ENCODE data around the gene SLC5A11. TPM values are rescaled to one million over a fixed set of nuclear protein-coding genes. Genes with fewer than 3 reads are reported as not detected.

Gene SLC5A11
- total RNA-seq, 1 experiment from 2014 or later = not detected

DNA sequence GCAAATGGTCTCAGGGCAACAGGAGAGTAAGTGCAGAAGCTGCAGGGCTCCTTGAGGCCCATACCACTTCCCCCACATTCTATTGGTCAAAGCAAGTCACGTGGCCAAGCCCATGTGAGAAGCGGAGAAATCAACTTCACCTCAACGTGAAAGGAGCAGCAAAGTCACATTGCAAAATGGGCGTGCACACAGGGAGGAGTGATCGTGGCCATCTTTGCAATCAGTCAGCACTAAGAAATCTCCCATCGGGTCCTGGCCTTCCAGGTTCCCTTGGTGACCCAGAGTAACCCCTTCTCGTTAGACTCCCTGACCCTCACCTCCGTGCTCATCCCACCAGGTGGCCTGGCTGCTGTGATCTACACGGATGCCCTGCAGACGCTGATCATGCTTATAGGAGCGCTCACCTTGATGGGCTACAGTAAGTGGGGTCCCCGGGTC is 38.0 kb downstream of the SLC5A11 start:
- no peak for DNase-seq (ENCODE audit: low spot score)
- Mint-ChIP-seq H3K27ac (no peak overlapping the region), H3K9me3 (peaks cover 9% of the 10 kb centered on the region), H3K4me1 (peaks cover 3% of the 10 kb centered on the region; the same call in 1 of the 2 replicates), H3K27me3 (ENCODE audit: low read depth) (no peaks in the 10 kb centered on the region; the same call in 1 of the 2 replicates), H3K4me3 (no peak overlapping the region), H3K36me3 (no peaks in the 10 kb centered on the region)
- POLR2A ChIA-PET = no interaction called here
- peak; percentile 60 for ATAC-seq
- CTCF ChIA-PET = interaction anchor here (0.5 to 1.9 kb wide), 3 partner anchors 49 to 115 kb away, joined by 4 to 5 read pairs (median 5); no protein-coding TSS in a partner anchor
- TF ChIP-seq, protein P1, sequence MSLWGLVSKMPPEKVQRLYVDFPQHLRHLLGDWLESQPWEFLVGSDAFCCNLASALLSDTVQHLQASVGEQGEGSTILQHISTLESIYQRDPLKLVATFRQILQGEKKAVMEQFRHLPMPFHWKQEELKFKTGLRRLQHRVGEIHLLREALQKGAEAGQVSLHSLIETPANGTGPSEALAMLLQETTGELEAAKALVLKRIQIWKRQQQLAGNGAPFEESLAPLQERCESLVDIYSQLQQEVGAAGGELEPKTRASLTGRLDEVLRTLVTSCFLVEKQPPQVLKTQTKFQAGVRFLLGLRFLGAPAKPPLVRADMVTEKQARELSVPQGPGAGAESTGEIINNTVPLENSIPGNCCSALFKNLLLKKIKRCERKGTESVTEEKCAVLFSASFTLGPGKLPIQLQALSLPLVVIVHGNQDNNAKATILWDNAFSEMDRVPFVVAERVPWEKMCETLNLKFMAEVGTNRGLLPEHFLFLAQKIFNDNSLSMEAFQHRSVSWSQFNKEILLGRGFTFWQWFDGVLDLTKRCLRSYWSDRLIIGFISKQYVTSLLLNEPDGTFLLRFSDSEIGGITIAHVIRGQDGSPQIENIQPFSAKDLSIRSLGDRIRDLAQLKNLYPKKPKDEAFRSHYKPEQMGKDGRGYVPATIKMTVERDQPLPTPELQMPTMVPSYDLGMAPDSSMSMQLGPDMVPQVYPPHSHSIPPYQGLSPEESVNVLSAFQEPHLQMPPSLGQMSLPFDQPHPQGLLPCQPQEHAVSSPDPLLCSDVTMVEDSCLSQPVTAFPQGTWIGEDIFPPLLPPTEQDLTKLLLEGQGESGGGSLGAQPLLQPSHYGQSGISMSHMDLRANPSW (CRISPR knock-in tag; conservative IDR thresholded peaks at IDR 0.05; ENCODE audit: low read depth) = no peak
- TF ChIP-seq ZNF232 (CRISPR knock-in tag; IDR thresholded peaks at IDR 0.05) (no peak), ETV6 (CRISPR knock-in tag; IDR thresholded peaks at IDR 0.05) (no peak), NFYB (CRISPR knock-in tag; conservative IDR thresholded peaks at IDR 0.05; ENCODE audit: low read depth) (peak; percentile 56), TEAD4 (CRISPR knock-in tag; IDR thresholded peaks at IDR 0.05) (no peak), TP53 (CRISPR knock-in tag; IDR thresholded peaks at IDR 0.05) (no peak)
- TF ChIP-seq, protein P2, sequence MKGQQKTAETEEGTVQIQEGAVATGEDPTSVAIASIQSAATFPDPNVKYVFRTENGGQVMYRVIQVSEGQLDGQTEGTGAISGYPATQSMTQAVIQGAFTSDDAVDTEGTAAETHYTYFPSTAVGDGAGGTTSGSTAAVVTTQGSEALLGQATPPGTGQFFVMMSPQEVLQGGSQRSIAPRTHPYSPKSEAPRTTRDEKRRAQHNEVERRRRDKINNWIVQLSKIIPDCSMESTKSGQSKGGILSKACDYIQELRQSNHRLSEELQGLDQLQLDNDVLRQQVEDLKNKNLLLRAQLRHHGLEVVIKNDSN (CRISPR knock-in tag; IDR thresholded peaks at IDR 0.05) = peak; percentile 81
- TF ChIP-seq, protein P3, sequence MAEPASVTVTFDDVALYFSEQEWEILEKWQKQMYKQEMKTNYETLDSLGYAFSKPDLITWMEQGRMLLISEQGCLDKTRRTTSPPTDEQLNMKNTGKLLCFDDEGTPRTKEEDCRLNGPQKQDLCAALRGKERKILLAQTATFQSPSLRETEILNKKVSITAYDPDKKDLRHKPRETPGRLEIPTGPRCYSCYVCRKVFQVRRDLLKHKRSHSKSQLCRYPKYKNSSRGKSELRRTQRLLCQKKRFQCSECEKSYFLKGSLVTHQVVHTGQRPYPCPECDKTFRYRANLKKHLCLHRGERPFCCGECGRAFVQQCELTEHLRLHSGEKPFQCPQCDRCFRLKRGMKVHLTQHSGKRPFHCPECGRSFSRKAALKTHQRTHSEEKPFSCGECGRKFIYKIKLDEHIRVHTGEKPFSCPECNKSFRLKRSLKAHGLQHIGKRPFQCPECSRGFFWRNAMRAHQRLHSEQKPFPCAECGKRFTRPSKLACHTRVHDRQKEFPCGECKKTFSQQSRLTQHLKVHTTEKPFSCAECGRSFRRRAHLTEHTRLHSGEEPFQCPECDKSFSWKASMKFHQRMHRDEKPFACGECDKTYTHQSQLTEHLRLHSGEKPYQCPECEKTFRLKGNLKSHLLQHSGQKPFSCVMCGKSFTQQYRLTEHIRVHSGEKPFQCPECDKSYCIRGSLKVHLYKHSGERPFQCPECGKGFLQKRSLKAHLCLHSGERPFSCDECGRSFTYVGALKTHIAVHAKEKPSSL (CRISPR knock-in tag; conservative IDR thresholded peaks at IDR 0.05) = no peak
- TF ChIP-seq, protein P4, sequence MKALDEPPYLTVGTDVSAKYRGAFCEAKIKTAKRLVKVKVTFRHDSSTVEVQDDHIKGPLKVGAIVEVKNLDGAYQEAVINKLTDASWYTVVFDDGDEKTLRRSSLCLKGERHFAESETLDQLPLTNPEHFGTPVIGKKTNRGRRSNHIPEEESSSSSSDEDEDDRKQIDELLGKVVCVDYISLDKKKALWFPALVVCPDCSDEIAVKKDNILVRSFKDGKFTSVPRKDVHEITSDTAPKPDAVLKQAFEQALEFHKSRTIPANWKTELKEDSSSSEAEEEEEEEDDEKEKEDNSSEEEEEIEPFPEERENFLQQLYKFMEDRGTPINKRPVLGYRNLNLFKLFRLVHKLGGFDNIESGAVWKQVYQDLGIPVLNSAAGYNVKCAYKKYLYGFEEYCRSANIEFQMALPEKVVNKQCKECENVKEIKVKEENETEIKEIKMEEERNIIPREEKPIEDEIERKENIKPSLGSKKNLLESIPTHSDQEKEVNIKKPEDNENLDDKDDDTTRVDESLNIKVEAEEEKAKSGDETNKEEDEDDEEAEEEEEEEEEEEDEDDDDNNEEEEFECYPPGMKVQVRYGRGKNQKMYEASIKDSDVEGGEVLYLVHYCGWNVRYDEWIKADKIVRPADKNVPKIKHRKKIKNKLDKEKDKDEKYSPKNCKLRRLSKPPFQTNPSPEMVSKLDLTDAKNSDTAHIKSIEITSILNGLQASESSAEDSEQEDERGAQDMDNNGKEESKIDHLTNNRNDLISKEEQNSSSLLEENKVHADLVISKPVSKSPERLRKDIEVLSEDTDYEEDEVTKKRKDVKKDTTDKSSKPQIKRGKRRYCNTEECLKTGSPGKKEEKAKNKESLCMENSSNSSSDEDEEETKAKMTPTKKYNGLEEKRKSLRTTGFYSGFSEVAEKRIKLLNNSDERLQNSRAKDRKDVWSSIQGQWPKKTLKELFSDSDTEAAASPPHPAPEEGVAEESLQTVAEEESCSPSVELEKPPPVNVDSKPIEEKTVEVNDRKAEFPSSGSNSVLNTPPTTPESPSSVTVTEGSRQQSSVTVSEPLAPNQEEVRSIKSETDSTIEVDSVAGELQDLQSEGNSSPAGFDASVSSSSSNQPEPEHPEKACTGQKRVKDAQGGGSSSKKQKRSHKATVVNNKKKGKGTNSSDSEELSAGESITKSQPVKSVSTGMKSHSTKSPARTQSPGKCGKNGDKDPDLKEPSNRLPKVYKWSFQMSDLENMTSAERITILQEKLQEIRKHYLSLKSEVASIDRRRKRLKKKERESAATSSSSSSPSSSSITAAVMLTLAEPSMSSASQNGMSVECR (CRISPR knock-in tag; IDR thresholded peaks at IDR 0.05; ENCODE audit: borderline replicate concordance) = no peak
- TF ChIP-seq, protein P5, sequence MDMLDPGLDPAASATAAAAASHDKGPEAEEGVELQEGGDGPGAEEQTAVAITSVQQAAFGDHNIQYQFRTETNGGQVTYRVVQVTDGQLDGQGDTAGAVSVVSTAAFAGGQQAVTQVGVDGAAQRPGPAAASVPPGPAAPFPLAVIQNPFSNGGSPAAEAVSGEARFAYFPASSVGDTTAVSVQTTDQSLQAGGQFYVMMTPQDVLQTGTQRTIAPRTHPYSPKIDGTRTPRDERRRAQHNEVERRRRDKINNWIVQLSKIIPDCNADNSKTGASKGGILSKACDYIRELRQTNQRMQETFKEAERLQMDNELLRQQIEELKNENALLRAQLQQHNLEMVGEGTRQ (CRISPR knock-in tag; IDR thresholded peaks at IDR 0.05) = peak; percentile 85

DNA sequence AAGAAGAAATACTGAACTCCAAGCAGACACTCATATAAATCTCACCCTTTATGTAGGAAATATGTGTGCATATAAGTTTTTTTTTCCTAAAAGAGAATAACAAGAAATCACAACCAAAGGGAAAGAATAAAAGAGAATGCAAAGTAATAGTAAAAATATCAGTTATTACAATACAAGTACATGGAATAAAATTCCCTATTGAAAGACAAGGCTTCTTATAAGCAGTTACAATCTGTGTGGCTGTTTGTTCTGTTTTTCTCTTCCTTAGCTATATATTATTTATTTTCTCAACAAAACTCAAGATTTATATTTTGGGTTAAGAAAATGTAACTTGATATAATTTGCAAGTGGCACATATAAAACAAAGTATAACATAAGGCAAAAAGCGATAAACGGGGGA is 41.7 kb downstream of the SLC5A11 start:
- POLR2A ChIA-PET = no interaction called here
- DNase-seq (ENCODE audit: low spot score) = no peak
- ATAC-seq = no peak
- H3K4me3 Mint-ChIP-seq = no peak overlapping the region
- no peaks in the 10 kb centered on the region; the same call in 1 of the 2 replicates for H3K27me3 Mint-ChIP-seq (ENCODE audit: low read depth)
- H3K9me3 Mint-ChIP-seq = no peaks in the 10 kb centered on the region
- CTCF ChIA-PET = no interaction called here
- peaks cover 3% of the 10 kb centered on the region; the same call in 1 of the 2 replicates for H3K4me1 Mint-ChIP-seq
- H3K27ac Mint-ChIP-seq = no peak overlapping the region
- H3K36me3 Mint-ChIP-seq = no peaks in the 10 kb centered on the region
- no peak for TF ChIP-seq JAZF1 (CRISPR knock-in tag; IDR thresholded peaks at IDR 0.05)
- no peak for TF ChIP-seq NFE2L1 (CRISPR knock-in tag; IDR thresholded peaks at IDR 0.05)
- TF ChIP-seq, protein P6, sequence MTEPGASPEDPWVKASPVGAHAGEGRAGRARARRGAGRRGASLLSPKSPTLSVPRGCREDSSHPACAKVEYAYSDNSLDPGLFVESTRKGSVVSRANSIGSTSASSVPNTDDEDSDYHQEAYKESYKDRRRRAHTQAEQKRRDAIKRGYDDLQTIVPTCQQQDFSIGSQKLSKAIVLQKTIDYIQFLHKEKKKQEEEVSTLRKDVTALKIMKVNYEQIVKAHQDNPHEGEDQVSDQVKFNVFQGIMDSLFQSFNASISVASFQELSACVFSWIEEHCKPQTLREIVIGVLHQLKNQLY (CRISPR knock-in tag; IDR thresholded peaks at IDR 0.05) = no peak
- TF ChIP-seq ZBTB21 (CRISPR knock-in tag; IDR thresholded peaks at IDR 0.05; ENCODE audit: borderline replicate concordance) = no peak
- TF ChIP-seq, protein P7, sequence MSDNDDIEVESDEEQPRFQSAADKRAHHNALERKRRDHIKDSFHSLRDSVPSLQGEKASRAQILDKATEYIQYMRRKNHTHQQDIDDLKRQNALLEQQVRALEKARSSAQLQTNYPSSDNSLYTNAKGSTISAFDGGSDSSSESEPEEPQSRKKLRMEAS (CRISPR knock-in tag; IDR thresholded peaks at IDR 0.05) = no peak
- no peak for TF ChIP-seq ZNF317 (CRISPR knock-in tag; IDR thresholded peaks at IDR 0.05; ENCODE audit: borderline replicate concordance, low read depth)
- TF ChIP-seq ZNF138 (CRISPR knock-in tag; conservative IDR thresholded peaks at IDR 0.05) = no peak
- TF ChIP-seq, protein P8, sequence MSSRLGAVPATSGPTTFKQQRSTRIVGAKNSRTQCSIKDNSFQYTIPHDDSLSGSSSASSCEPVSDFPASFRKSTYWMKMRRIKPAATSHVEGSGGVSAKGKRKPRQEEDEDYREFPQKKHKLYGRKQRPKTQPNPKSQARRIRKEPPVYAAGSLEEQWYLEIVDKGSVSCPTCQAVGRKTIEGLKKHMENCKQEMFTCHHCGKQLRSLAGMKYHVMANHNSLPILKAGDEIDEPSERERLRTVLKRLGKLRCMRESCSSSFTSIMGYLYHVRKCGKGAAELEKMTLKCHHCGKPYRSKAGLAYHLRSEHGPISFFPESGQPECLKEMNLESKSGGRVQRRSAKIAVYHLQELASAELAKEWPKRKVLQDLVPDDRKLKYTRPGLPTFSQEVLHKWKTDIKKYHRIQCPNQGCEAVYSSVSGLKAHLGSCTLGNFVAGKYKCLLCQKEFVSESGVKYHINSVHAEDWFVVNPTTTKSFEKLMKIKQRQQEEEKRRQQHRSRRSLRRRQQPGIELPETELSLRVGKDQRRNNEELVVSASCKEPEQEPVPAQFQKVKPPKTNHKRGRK (CRISPR knock-in tag; IDR thresholded peaks at IDR 0.05; ENCODE audit: borderline replicate concordance) = no peak
- TF ChIP-seq TCF7 (CRISPR knock-in tag; IDR thresholded peaks at IDR 0.05; ENCODE audit: low read depth) = no peak
- TF ChIP-seq HMGA2 (CRISPR knock-in tag; IDR thresholded peaks at IDR 0.05) = no peak

Measured in WTC11 (cell line).